Ectodermal cell (in vitro differentiated cells): ENCODE results near the gene NEDD4L.

Experiments used
- H3K27ac ChIP-seq: 2 replicates; pipeline ENCODE4 v1.7.0; 2013; ENCODE audit warnings: mild to moderate bottlenecking, low read depth, low read length; ENCODE audit not compliant: insufficient read depth, poor library complexity, severe bottlenecking
- H3K27me3 ChIP-seq: 2 replicates; pipeline ENCODE4 v1.7.0; 2013; ENCODE audit warnings: mild to moderate bottlenecking, low read length; ENCODE audit not compliant: insufficient read depth, control insufficient read depth, poor library complexity, severe bottlenecking
- H3K36me3 ChIP-seq: one replicate; pipeline ENCODE4 v1.7.0; 2013; ENCODE audit warnings: low read length; ENCODE audit not compliant: control insufficient read depth, insufficient read depth
- H3K4me1 ChIP-seq: one replicate; pipeline ENCODE4 v1.7.0; 2013; ENCODE audit warnings: low read length; ENCODE audit not compliant: control insufficient read depth, insufficient read depth
- H3K4me3 ChIP-seq: 2 replicates; pipeline ENCODE4 v1.7.0; 2013; ENCODE audit warnings: low read depth, low read length, control low read depth; ENCODE audit not compliant: insufficient read depth
- H3K9me3 ChIP-seq: 2 replicates; pipeline ENCODE4 v1.7.0; 2013; ENCODE audit warnings: mild to moderate bottlenecking, low read length, moderate library complexity; ENCODE audit not compliant: control insufficient read depth
- WGBS, 2 experiments: methylation state at CpG; one replicate each; pipeline ENCODE4 v1.1.7; 2013; ENCODE audit warnings: missing lambda C conversion rate in 2 of 2; 5-methylcytosine and 5-hydroxymethylcytosine counted together

NEDD4L gene

GRCh38 chr18:58112174-58112573, 68.1 kb downstream of the NEDD4L start:
- Histone ChIP-seq H3K36me3 (no peaks in the 10 kb centered on the region), H3K27ac (no peak overlapping the region), H3K4me3 (no peak overlapping the region), H3K4me1 (peaks cover 13% of the 10 kb centered on the region), H3K9me3 (no peaks in the 10 kb centered on the region), H3K27me3 (peaks cover 14% of the 10 kb centered on the region)
- no CpG with 5 or more reads among the region's 1 CpG for WGBS, 2 experiments

DNA sequence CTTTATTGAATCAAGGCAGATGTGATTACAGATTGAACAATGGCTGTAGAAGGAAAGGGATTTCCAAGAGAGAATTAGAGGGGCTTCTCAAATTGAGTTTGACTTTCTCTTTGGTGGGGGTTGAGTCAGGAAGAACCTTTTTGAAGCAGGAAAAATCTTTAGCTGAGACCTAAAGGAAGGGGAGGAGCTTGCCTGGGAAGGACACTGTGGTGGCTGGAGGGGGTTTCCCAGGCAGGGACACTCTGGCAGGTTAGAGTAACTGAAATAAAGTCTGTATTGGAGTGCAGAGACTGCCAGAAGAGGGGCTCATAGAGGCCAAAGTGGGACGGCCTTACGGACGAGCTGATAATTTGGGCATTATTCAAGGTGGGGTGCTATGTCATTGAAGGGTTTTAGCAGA, 69.3 kb downstream of the NEDD4L start:
- peaks cover 13% of the 10 kb centered on the region for H3K4me1 ChIP-seq
- 88 to 90% methylated on average over 3 of the region's 3 CpGs for WGBS, 2 experiments
- H3K9me3 ChIP-seq = no peaks in the 10 kb centered on the region
- no peak overlapping the region for H3K4me3 ChIP-seq
- H3K27ac ChIP-seq = no peak overlapping the region
- no peaks in the 10 kb centered on the region for H3K36me3 ChIP-seq
- peaks cover 21% of the 10 kb centered on the region for H3K27me3 ChIP-seq

DNA sequence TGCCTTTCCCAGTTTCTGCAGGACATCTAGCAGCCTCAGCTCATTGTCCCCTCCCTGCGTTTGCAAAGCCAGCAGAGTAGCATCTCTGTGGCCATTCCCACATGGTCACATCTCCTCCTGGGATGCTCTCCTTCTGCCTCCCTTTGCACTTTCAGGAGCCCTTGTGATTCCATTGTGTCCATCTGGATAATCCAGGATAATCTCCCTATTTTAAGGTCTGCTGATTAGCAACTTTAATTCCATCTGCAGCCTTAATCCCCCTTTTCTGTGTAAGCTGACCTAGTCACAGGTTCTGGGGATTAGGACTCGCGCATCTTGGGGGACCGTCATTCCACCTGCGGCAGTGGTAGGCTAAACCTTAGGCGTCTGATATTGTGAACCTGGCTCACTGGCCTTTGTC, 70.7 kb downstream of the NEDD4L start:
- Histone ChIP-seq H3K27ac (no peak overlapping the region), H3K9me3 (no peaks in the 10 kb centered on the region), H3K27me3 (peaks cover 21% of the 10 kb centered on the region), H3K4me3 (no peak overlapping the region), H3K36me3 (no peaks in the 10 kb centered on the region), H3K4me1 (peaks cover 13% of the 10 kb centered on the region)
- 39 to 72% methylated on average over 6 of the region's 6 CpGs for WGBS, 2 experiments

- H3K9me3 ChIP-seq = no peaks in the 10 kb centered on the region
- H3K27me3 ChIP-seq = peaks cover 21% of the 10 kb centered on the region
- H3K4me3 ChIP-seq = no peak overlapping the region
- H3K36me3 ChIP-seq = no peaks in the 10 kb centered on the region
- WGBS, 2 experiments = 92% methylated on average over 4 of the region's 4 CpGs
- no peak overlapping the region for H3K27ac ChIP-seq
- H3K4me1 ChIP-seq = peaks cover 13% of the 10 kb centered on the region
These were observed 72.8 kb downstream of the NEDD4L start for GRCh38 chr18:58116818-58117217.

GRCh38 chr18:58117786-58118403, 73.9 kb downstream of the NEDD4L start:
- Histone ChIP-seq H3K9me3 (no peaks in the 10 kb centered on the region), H3K4me1 (peaks cover 12% of the 10 kb centered on the region), H3K27me3 (peaks cover 21% of the 10 kb centered on the region), H3K27ac (no peak overlapping the region), H3K36me3 (no peaks in the 10 kb centered on the region), H3K4me3 (no peak overlapping the region)
- WGBS, 2 experiments = 93 to 95% methylated on average over 8 of the region's 8 CpGs

- Histone ChIP-seq H3K27ac (no peak overlapping the region), H3K9me3 (no peaks in the 10 kb centered on the region), H3K27me3 (peaks cover 21% of the 10 kb centered on the region), H3K4me1 (peaks cover 6% of the 10 kb centered on the region), H3K36me3 (no peaks in the 10 kb centered on the region), H3K4me3 (no peak overlapping the region)
- 89 to 94% methylated on average over 4 to 5 of the region's 6 CpGs for WGBS, 2 experiments
These were observed 74.5 kb downstream of the NEDD4L start for GRCh38 chr18:58118536-58118935.

GRCh38 chr18:58119819-58120218, 75.8 kb downstream of the NEDD4L start:
- no peaks in the 10 kb centered on the region for H3K4me1 ChIP-seq
- H3K9me3 ChIP-seq = no peaks in the 10 kb centered on the region
- H3K4me3 ChIP-seq = no peak overlapping the region
- peaks cover 18% of the 10 kb centered on the region for H3K27me3 ChIP-seq
- no peak overlapping the region for H3K27ac ChIP-seq
- WGBS, 2 experiments = 92 to 96% methylated on average over 9 of the region's 9 CpGs
- H3K36me3 ChIP-seq = no peaks in the 10 kb centered on the region

- H3K27me3 ChIP-seq = no peaks in the 10 kb centered on the region
- no peaks in the 10 kb centered on the region for H3K4me1 ChIP-seq
- no peaks in the 10 kb centered on the region for H3K9me3 ChIP-seq
- H3K27ac ChIP-seq = no peak overlapping the region
- H3K4me3 ChIP-seq = no peak overlapping the region
- WGBS, 2 experiments = 61 to 63% methylated on average over 3 of the region's 3 CpGs
- H3K36me3 ChIP-seq = no peaks in the 10 kb centered on the region
These were observed 80.4 kb downstream of the NEDD4L start for GRCh38 chr18:58124475-58124874.

DNA sequence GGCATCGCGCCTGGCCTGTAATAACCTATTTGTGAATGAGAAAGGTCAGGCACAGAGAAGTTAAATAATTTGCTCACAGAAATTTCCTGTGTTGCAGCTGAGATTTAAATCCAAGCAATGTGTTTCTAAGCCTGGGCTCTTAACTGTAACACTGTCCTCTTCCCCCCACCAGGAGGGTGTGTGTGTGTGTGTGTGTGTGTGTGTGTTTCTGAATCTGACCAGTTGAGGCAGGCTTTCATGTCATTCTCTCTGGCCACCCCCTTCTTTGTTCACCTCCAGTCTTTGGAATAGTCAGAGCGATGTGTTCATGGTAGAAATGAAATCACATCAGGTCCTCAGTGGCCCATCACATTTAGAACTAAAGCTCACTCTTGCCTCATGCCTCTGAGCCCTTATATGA, 81.2 kb downstream of the NEDD4L start:
- Histone ChIP-seq H3K27ac (no peak overlapping the region), H3K9me3 (no peaks in the 10 kb centered on the region), H3K27me3 (no peaks in the 10 kb centered on the region), H3K36me3 (no peaks in the 10 kb centered on the region), H3K4me3 (no peak overlapping the region), H3K4me1 (no peaks in the 10 kb centered on the region)
- WGBS, 2 experiments = 95 to 96% methylated on average over 3 of the region's 3 CpGs

DNA sequence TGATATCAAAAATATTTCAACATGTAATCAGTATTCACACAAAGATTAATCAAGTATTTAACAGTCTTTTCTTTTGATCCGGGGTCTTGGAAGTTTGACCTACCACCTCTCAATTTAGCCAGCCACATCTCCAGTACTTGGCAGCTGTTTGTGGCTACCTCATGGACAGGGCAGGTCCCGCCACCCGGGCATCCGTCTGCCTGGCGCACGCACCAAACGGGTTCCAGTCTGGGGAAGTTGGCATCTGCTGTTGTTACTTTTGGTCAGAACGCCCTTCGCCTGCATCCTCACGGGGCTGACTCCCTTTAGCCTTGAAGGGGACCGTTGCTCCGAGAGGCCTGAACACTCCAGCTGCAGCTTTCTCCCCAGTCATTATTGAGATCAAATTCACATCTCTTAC, 81.7 kb downstream of the NEDD4L start:
- Histone ChIP-seq H3K9me3 (no peaks in the 10 kb centered on the region), H3K27me3 (no peaks in the 10 kb centered on the region), H3K36me3 (no peaks in the 10 kb centered on the region), H3K4me3 (no peak overlapping the region), H3K27ac (no peak overlapping the region), H3K4me1 (no peaks in the 10 kb centered on the region)
- 95 to 96% methylated on average over 12 of the region's 12 CpGs for WGBS, 2 experiments
